BLaER1 treated with 17β-estradiol and CSF1 and Interleukin-3, amounts not matched to agents 10 nM and 100 nM (cell line): ENCODE measurements around the gene PHAX.
A peak's percentile ranks its signal among the peaks of the same experiment; 100 is the strongest.
"Not testable (repeated sequence)": the region's sequence is repeated elsewhere in the genome, so short reads cannot be mapped to it uniquely, and the experiment has no call there.

Experiments used
- H3K27ac ChIP-seq, 11 experiments: shearing (Covaris generic); formaldehyde crosslinking; 2 replicates each; pipeline ENCODE4 v1.8.1; 2022
- H3K27me3 ChIP-seq, 11 experiments: shearing (Covaris generic); formaldehyde crosslinking; 2 replicates each; pipeline ENCODE4 v1.8.1; 2022
- H3K36me3 ChIP-seq, 11 experiments: shearing (Covaris generic); formaldehyde crosslinking; 2 replicates each; pipeline ENCODE4 v1.8.1; 2022
- H3K4me1 ChIP-seq, 10 experiments: shearing (Covaris generic); formaldehyde crosslinking; 2 replicates each; pipeline ENCODE4 v1.8.1; 2022
- H3K4me2 ChIP-seq, 11 experiments: shearing (Covaris generic); formaldehyde crosslinking; 2 replicates each; pipeline ENCODE4 v1.8.1; 2022
- H3K4me3 ChIP-seq, 10 experiments: shearing (Covaris generic); formaldehyde crosslinking; 2 replicates each; pipeline ENCODE4 v1.8.1; 2022
- H3K9ac ChIP-seq, 11 experiments: shearing (Covaris generic); formaldehyde crosslinking; 2 replicates each; pipeline ENCODE4 v1.8.1; 2022
- H3K9me3 ChIP-seq, 11 experiments: shearing (Covaris generic); formaldehyde crosslinking; replicated peaks in 1 of 11; 2 replicates each; pipeline ENCODE4 v1.8.1; 2022
- H4K20me1 ChIP-seq, 11 experiments: shearing (Covaris generic); formaldehyde crosslinking; 2 replicates each; pipeline ENCODE4 v1.8.1; 2022
- Cebpa-rat ChIP-seq, 11 experiments: shearing (Covaris generic); IDR thresholded peaks; 2 replicates each; pipeline ENCODE4 v1.8.1; 2022

The PHAX gene

GRCh38 chr5:126640866-126641265, 40.1 kb downstream of the PHAX start:
- H3K27me3 ChIP-seq, result no peaks in the 10 kb centered on the region
- no peak overlapping the region for H3K9ac ChIP-seq
- no peak overlapping the region for H3K4me3 ChIP-seq
- peak overlapping the region in 1 of 11 experiments; percentile 9; a peak in 1 of 22 replicates for H3K4me2 ChIP-seq
- no peaks in the 10 kb centered on the region for H3K36me3 ChIP-seq
- no peak for TF ChIP-seq Cebpa-rat (IDR thresholded peaks at IDR 0.05)
- peaks cover 12 to 28% (median 16%) of the 10 kb centered on the region in 11 experiments for H3K9me3 ChIP-seq
- no peak overlapping the region for H3K27ac ChIP-seq
- no peaks in the 10 kb centered on the region for H4K20me1 ChIP-seq
- H3K4me1 ChIP-seq, result peaks cover 0 to 20% (median 0%) of the 10 kb centered on the region in 10 experiments; a peak in 3 of 20 replicates

GRCh38 chr5:126641387-126641786, 40.6 kb downstream of the PHAX start:
- H3K36me3 ChIP-seq, result no peaks in the 10 kb centered on the region
- no peak overlapping the region for H3K27ac ChIP-seq
- no peaks in the 10 kb centered on the region for H3K27me3 ChIP-seq
- no peak overlapping the region; a peak in 1 of 22 replicates for H3K4me2 ChIP-seq
- no peak overlapping the region for H3K4me3 ChIP-seq
- no peak for TF ChIP-seq Cebpa-rat (IDR thresholded peaks at IDR 0.05)
- peaks cover 0 to 20% (median 0%) of the 10 kb centered on the region in 10 experiments; a peak in 3 of 20 replicates for H3K4me1 ChIP-seq
- peaks cover 15 to 33% (median 21%) of the 10 kb centered on the region in 11 experiments for H3K9me3 ChIP-seq
- H4K20me1 ChIP-seq, result no peaks in the 10 kb centered on the region
- no peak overlapping the region for H3K9ac ChIP-seq

GRCh38 chr5:126645132-126645531, 44.4 kb downstream of the PHAX start:
- no peak overlapping the region for H3K9ac ChIP-seq
- H3K4me3 ChIP-seq, result no peak overlapping the region

GRCh38 chr5:126647071-126647470, 46.3 kb downstream of the PHAX start:
- H3K4me3 ChIP-seq, result no peak overlapping the region
- no peaks in the 10 kb centered on the region for H4K20me1 ChIP-seq
- peaks cover 0 to 6% (median 1%) of the 10 kb centered on the region in 10 experiments; a peak in 2 of 20 replicates for H3K4me1 ChIP-seq
- H3K4me2 ChIP-seq, result no peak overlapping the region
- no peak overlapping the region for H3K27ac ChIP-seq
- TF ChIP-seq Cebpa-rat (IDR thresholded peaks at IDR 0.05), result no peak
- peaks cover 15 to 25% (median 19%) of the 10 kb centered on the region in 11 experiments for H3K9me3 ChIP-seq
- H3K27me3 ChIP-seq, result no peaks in the 10 kb centered on the region
- no peak overlapping the region for H3K9ac ChIP-seq
- no peaks in the 10 kb centered on the region for H3K36me3 ChIP-seq

More at GRCh38 chr5:126645132-126645531, 44.4 kb downstream of the PHAX start:
- no peak for TF ChIP-seq Cebpa-rat (IDR thresholded peaks at IDR 0.05)
- H3K36me3 ChIP-seq, result no peaks in the 10 kb centered on the region
- H3K4me1 ChIP-seq, result peaks cover 0 to 9% (median 0%) of the 10 kb centered on the region in 10 experiments; a peak in 3 of 20 replicates
- no peak overlapping the region for H3K27ac ChIP-seq
- H4K20me1 ChIP-seq, result no peaks in the 10 kb centered on the region
- no peak overlapping the region for H3K4me2 ChIP-seq
- H3K9me3 ChIP-seq, result peaks cover 15 to 25% (median 18%) of the 10 kb centered on the region in 11 experiments
- no peaks in the 10 kb centered on the region for H3K27me3 ChIP-seq

GRCh38 chr5:126648471-126648870, 47.7 kb downstream of the PHAX start:
- Histone ChIP-seq H3K4me1 (peaks cover 0 to 12% (median 2%) of the 10 kb centered on the region in 10 experiments; a peak in 5 of 20 replicates), H4K20me1 (no peaks in the 10 kb centered on the region), H3K4me2 (no peak overlapping the region), H3K27me3 (no peaks in the 10 kb centered on the region), H3K27ac (no peak overlapping the region), H3K9me3 (peaks cover 15 to 25% (median 19%) of the 10 kb centered on the region in 11 experiments), H3K9ac (no peak overlapping the region), H3K36me3 (no peaks in the 10 kb centered on the region), H3K4me3 (no peak overlapping the region)
- no peak for TF ChIP-seq Cebpa-rat (IDR thresholded peaks at IDR 0.05)

GRCh38 chr5:126649057-126649456, 48.3 kb downstream of the PHAX start:
- H3K4me3 ChIP-seq, H3K27ac ChIP-seq, H3K4me2 ChIP-seq, H3K36me3 ChIP-seq, H3K27me3 ChIP-seq, H3K9ac ChIP-seq, H4K20me1 ChIP-seq: not testable (repeated sequence)
- peaks cover 0 to 12% (median 2%) of the 10 kb centered on the region in 10 experiments; a peak in 5 of 20 replicates for H3K4me1 ChIP-seq
- peaks cover 15 to 25% (median 19%) of the 10 kb centered on the region in 11 experiments for H3K9me3 ChIP-seq

- Histone ChIP-seq H3K4me1 (peaks cover 0 to 12% (median 2%) of the 10 kb centered on the region in 10 experiments; a peak in 5 of 20 replicates), H3K9me3 (peaks cover 14 to 20% (median 16%) of the 10 kb centered on the region in 11 experiments)
- not testable (repeated sequence) for H3K36me3 ChIP-seq, H4K20me1 ChIP-seq, H3K27me3 ChIP-seq, H3K9ac ChIP-seq, H3K27ac ChIP-seq, H3K4me3 ChIP-seq, H3K4me2 ChIP-seq
Measured at GRCh38 chr5:126649709-126650108, 49.0 kb downstream of the PHAX start.

- Histone ChIP-seq H3K9ac (no peak overlapping the region), H3K4me3 (no peak overlapping the region), H3K4me2 (no peak overlapping the region), H3K4me1 (peaks cover 0 to 12% (median 2%) of the 10 kb centered on the region in 10 experiments; a peak in 5 of 20 replicates), H3K9me3 (peaks cover 6 to 13% (median 9%) of the 10 kb centered on the region in 11 experiments), H3K36me3 (no peaks in the 10 kb centered on the region), H4K20me1 (no peaks in the 10 kb centered on the region), H3K27ac (no peak overlapping the region), H3K27me3 (no peaks in the 10 kb centered on the region)
- TF ChIP-seq Cebpa-rat (IDR thresholded peaks at IDR 0.05), result no peak
Measured at GRCh38 chr5:126650463-126650862, 49.7 kb downstream of the PHAX start.

GRCh38 chr5:126651013-126651577, 50.3 kb downstream of the PHAX start:
- Histone ChIP-seq H3K4me3 (no peak overlapping the region), H3K9me3 (peaks cover 0 to 7% (median 3%) of the 10 kb centered on the region in 11 experiments; a peak in 6 of 22 replicates), H3K4me2 (0 out of 22 replicates have a peak overlapping the region, but pooled peaks of 1 of the 11 experiments have one; percentile 7), H3K4me1 (peaks cover 0 to 12% (median 2%) of the 10 kb centered on the region in 10 experiments; a peak in 5 of 20 replicates), H3K27me3 (no peaks in the 10 kb centered on the region), H3K9ac (no peak overlapping the region), H3K27ac (no peak overlapping the region), H3K36me3 (no peaks in the 10 kb centered on the region), H4K20me1 (no peaks in the 10 kb centered on the region)
- TF ChIP-seq Cebpa-rat (IDR thresholded peaks at IDR 0.05), result no peak
